HG02981 (cell line): ENCODE results near the gene METRN.
"Not testable (repeated sequence)": the region's sequence is repeated elsewhere in the genome, so short reads cannot be mapped to it uniquely, and the experiment has no call there.

ENCODE experiments used
- ATAC-seq: cut with Tn5 transposase; IDR thresholded peaks from one replicate; pipeline ENCODE4 v1.9.1; 2021; ENCODE audit warnings: mild to moderate bottlenecking, moderate library complexity; ENCODE audit not compliant: unreplicated experiment

The METRN gene

DNA sequence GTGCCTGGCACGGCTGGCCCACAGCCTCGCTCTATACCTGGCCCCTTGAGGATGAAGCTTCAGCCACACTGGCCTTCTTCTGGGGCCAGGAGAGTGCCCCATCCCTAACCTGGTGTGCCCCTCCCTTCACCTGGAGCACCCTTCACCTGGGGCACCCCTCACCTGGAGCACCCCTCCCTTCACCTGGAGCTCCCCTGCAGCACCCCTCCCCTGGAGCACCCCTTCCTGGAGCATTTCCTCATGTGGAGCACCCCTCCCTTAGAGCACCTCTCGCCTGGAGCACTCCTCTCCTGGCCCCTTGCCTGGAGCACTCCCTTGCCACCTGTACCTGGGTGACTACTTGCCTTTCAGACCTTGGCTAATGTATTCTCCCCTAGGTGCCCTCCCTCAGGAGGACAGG lies 6.9 kb upstream of the METRN start:
- ATAC-seq: no peak

DNA sequence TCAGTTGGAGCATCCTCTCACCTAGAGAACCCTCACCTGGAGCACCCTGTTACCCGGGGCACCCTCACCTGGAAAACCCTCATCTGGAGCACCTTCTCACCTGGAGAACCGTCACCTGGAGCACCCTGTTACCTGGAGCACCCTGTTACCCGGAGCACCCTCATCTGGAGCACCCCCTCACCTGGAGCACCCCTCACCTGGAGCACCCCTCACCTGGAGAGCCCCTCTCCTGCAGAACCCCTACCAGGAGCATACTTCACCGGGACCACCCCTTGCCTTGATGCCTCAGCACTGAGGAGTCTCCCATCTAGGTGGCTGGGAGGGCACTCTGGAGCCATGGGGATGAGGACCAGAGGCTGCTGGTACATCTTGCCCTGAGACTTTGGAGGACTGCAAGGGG lies 6.0 kb upstream of the METRN start:
- no peak for ATAC-seq

DNA sequence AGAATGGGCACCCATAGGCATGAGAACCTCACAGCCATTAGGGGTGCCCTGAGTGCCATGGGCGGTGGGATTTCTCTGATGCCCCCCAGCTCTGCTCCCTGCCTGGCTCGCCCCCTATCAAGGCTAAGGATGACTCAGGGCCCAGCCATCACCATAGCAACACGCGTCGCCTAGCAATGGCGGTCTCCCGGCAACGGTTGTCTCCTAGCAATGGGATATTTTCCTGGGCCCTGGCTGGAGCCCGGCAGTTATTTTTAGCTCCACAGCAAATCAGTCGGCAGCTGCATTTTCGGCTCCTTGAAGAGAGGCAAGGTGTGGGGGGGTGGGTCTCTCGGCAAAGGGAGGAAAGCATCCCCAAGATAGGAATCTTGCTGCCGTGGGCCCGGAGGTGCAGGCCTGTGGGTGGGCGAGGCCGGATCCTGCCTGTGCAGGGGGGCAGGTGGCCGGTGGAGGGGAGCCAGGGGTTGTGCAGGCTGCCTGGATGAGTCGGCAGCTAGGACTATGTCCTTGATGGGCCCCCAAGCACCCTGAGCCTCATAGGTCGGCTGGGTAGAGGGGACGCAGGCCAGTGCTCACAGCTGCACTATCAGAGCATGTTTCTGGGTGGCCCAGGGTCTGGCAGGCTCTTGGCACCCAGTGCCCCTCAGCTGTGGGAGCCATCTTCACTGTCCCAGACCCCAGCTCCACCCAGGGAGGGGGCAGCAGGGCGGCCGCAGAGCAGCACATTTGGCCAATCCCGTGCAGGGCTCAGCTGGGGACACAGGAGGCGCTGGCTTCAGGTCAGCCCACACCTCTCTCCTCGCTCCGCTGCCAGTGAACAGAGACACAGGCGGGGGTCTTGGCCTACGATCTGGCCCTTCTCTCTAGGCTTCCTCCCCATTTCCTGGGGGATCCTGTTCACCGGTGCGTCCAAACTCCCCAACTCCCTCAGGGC lies 5.1 kb upstream of the METRN start:
- no peak for ATAC-seq

DNA sequence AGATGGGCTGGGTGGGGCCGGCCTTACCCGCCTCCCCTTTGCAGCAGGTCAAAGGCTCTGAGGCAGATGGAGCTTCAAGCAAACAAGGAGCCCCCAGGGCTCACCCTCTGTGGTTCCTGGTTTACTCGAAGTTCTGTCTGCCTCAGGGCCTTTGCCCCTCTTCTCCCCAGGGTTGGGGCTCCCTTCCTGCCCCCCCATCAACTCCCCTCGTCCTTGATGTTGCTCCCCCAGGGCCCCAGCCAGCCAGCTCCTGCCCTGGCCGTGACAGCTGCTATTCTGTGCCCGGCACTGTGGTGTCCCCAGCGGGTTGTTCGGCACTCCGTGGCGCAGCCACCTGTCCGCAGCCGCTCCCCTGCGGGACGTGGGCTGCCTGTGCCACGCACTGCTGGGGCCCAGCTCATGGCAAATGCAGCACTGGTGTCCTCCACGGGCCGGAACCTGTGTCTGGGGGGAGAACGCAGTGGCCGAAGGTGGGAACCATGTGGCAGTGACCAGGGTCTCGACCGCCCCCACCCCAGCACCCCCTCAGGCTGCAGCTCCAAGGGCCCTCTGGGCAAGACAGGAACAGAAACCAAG lies 4.3 kb upstream of the METRN start:
- no peak for ATAC-seq

DNA sequence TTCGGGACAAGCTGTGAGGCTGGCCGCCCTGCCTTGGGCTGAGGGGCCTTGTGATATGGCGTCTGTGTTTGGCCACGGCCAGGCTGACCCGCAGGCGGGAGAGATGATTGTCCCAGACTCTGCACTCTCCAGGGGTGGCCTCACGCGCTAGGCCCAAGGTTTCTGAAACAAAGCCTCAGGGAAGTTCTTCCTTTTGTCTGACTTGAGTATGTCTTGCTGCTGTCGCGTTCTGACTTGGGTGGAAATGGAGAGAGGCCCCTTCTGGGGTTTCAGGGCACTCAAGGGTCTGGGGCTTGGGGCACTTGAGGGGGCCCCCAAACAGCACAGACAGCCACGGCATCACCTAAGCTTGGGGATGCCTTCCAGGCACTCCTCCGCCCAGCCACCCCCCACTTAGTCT lies 3.8 kb upstream of the METRN start:
- ATAC-seq: no peak

DNA sequence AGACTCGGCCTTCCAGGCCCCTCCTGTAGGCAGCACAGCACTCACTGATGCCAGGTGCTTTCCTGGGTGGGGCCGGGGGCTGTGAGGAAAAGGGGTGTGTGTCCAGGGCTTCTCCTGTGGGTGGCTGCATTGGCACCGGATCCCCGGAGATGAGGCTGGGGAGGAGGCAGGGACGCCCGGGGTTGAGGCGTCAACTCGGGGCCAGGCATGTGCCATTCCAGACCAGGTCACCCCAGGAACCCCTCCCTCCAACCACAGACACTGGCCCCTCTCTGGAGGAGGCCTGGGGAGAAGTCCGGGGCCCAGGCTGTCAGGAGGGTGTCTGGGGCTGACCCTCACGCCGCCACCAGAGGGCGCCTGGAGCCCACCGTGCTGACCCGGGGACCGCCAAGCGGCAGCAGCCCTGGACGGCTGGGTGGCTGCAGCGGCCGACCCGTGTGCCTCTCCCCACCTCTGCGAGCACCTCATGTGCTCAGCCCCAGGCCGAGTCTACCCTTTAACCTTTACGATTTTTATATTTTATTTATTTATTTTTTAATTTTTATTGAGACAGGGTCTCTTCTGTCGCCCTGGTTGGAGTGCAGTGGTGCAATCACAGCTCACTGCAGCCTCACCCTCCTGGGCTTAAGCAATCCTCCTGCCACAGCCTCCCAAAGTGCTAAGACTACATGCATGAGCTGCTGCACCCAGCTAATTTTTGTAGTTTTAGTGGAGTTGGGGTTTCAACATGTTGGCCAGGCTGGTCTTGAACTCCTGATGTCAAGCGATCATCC lies 3.2 kb upstream of the METRN start:
- no peak for ATAC-seq

DNA sequence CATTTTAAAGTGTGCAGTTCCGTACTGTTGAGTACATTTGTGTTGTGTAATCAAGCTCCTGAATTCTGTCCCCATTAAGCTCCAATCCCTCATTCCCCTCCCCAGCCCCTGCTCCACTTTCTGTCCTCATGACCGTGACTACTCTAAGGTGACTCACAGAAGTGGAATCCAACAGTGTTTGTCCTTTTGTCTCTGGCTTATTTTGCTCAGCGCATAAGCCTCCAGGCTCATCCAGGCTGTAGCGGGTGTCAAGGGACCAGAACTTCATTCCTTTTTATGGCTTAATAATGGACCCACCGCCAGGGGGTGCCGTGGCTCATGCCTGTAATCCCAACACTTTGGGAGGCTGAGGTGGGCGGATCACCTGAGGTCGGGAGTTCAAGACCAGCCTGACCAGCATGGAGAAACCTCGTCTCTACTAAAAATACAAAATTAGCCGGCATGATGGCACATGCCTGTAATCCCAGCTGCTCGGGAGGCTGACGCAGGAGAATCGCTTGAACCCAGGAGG lies 2.1 kb upstream of the METRN start:
- not testable (repeated sequence) for ATAC-seq

DNA sequence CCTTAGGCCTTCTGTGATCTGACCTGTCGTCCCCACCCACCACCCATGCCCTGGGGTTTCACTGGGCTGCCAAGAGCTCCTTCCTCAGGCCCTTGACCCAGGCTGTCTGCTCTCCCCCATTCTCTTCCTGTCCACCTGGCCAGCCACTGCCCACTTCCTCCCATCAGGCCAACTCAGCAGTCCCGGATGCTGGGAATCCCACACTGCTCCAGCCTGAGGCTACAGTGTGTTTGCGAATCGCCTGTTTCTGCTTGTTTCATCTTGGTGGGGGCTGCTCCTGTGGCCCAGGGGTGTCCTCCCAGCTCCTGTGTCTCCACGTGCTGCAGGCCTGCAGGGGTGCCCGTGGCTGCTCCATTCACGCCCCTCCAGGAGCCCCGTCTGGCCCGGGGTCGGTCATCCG lies 839 bp upstream of the METRN start:
- no peak for ATAC-seq

DNA sequence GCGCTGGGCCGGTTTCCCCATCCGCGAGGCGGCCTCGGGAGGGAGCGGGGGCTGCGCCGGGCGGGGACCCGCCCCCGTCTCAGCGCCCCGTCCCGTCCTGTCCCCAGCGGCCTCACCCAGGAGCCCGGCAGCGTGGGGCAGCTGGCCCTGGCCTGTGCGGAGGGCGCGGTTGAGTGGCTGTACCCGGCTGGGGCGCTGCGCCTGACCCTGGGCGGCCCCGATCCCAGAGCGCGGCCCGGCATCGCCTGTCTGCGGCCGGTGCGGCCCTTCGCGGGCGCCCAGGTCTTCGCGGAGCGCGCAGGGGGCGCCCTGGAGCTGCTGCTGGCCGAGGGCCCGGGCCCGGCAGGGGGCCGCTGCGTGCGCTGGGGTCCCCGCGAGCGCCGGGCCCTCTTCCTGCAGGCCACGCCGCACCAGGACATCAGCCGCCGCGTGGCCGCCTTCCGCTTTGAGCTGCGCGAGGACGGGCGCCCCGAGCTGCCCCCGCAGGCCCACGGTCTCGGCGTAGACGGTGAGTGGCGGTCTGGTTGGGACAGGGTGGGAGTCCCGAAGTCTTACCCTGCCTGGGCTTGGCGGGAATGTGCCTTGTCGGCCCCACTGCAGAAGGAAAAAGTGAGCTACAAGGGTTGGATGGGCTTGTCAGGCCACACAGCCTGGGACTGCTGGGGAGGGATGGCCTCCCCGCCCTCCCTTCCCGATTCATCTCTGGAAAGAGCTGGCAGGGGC lies 720 bp downstream of the METRN start:
- ATAC-seq: no peak

DNA sequence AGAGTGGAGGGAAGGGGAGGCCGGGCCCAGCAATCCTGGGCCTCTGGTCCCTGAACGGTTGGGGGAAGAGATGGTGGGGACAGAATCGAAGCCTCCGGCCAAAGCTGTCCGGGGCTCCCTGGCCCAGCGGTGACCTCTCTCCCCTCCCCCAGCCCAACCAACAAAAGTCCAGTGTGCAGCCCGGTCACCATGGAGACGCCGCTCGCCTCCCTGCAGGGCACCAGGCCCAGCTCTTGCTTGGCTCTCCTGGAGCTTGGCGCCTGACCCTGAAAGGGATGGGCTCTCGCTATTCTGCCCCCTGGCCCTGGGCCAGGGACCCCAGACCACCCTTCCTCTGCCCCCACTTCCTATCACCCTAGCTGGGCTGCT lies 1.3 kb downstream of the METRN start:
- ATAC-seq: no peak

DNA sequence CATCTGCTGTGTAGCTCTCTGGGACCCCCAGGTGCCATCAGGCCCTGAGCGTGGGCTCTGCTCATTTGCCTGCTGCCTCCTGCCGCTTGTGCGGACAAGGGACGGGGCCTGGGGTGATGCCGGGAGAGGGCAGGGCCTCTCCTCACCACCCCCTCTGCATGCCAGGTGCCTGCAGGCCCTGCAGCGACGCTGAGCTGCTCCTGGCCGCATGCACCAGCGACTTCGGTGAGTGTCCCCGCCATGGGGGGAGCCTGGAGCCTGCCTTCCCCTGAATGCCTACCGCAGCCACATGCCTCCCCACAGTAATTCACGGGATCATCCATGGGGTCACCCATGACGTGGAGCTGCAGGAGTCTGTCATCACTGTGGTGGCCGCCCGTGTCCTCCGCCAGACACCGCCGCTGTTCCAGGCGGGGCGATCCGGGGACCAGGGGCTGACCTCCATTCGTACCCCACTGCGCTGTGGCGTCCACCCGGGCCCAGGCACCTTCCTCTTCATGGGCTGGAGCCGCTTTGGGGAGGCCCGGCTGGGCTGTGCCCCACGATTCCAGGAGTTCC lies 1.9 kb downstream of the METRN start:
- ATAC-seq: no peak

DNA sequence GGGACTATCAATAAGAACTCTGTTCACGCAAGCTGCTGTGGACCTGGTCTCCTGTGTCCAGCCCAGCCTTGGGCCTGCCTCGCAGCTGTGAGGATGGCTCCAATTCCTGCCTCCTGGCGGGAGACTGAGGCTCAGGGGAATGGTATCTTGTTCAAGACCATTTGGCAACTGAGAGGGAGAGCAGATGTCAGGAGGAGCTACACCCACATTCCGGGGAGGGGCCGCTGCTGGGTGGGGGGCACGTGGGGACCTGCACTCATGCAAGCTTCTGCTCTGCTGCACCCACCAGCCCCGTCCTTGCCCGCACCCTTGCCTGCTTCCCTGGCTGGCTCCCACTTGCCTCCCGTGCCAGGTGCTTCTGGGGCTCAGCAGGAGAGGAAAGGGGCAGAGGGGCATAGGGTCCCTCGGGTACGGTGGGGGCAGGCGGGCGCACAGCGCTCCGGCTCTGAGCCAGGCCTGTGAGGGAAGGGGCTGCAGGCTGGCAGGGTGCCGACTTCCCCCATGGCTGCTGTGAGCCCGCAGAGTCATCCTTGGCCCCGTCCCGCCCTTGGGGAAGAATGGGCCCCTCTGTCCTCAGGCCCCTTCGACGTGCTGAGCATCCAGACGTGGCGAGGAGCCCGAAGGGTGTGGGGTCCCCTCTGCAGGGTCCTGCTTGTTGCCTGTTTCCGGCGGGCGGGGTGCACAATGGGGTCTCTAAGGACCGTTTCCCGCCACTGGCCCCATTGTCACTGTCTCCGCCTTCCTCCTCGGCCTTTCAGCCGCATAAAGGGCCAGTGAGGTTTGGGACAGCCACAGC lies 2.7 kb downstream of the METRN start:
- ATAC-seq: no peak

DNA sequence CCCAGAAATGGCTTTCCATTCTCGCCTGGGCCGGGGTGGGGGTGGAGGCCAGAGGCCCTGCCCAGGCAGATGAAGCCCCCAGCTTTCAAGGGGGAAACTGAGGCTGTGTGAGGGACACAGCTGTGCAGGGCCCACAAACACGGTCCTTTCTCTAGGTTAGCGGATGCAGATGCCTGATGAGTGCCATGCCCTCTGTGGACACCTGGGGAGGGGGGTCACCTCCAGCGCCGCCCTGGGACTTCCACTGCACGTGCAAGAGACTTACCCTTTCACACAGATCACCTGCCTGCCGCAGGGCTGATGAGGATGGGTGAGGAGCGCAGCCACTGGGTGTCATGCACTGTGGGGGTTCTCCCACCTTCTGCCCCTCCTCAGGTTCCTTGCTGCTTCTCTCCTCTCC lies 3.5 kb downstream of the METRN start:
- ATAC-seq: no peak

DNA sequence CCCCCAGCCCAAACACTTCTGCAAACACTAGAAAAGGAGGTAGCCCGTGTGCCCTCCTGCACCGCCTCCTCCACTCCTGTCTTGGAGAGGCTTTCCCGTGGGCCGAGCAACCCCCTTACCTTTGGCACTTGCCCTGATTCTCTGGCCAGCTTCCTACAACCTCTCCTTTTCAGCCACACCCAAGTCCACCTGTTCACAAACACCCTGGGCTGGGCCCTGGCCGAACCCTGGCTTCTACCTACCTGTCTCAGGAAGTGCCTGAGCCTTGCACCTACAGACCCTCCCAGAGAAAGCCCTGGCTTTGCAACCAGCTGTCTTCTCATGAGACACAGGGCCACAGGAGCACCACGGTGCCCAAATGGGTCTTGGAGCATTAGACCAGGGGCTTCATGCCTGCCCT lies 4.0 kb downstream of the METRN start:
- no peak for ATAC-seq

DNA sequence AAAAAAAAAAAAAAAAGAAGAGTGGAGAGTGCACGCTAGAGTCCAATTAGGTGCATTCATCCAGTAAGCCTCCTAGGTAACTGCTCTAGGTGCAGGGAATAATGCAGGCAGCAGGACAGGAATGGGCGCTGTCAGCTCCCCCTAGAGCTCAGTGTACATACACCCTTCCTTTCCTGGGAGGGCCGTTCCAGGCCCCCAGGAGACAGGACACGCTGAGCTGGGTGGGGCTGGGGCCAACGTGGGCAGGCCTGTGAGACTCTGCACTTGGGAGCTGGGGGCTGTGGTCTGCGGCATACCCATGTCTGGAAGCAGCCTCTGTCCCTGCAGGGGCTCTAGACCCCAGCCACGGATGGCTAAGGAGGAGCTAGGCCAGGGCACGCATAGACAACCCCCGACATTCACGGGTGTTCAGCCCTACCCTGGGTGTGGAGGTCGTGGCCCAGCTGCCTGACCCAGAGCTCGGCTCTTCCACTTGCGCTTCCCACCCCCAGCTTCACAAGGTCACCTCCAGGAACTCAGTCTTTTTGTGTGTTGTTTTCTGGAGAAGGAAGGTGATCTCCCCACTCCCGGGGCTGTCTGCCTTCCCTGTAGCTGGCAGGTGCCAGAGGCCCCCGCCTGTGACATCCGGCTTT lies 5.0 kb downstream of the METRN start:
- ATAC-seq: no peak

DNA sequence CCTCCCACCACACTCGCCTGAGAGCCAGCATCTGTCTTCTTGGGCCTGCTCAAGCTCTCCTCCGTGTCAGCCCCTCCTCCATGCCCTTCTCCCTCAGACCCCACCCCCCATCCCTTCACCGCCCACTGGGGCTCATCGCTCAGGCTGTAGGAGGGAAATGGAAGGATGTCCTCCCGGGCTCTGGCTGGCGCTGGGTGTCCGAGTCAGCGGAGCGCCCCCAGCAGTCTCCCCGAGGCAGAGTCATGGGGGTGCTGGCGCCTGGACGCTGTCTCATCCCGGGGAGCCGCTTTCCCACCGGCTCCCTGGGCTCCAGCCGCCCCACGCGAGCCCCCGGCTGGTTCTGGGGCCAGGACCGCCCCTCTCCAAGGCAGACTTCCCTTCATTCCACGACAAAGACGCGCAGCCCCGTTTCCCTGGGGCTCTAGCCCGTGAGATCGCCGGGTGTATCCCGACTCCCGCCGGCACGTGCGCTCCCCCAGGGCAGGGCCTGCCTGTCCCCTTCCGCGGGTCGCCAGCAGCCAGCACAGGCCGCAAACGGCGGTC lies 5.6 kb downstream of the METRN start:
- ATAC-seq: peak; percentile 20

DNA sequence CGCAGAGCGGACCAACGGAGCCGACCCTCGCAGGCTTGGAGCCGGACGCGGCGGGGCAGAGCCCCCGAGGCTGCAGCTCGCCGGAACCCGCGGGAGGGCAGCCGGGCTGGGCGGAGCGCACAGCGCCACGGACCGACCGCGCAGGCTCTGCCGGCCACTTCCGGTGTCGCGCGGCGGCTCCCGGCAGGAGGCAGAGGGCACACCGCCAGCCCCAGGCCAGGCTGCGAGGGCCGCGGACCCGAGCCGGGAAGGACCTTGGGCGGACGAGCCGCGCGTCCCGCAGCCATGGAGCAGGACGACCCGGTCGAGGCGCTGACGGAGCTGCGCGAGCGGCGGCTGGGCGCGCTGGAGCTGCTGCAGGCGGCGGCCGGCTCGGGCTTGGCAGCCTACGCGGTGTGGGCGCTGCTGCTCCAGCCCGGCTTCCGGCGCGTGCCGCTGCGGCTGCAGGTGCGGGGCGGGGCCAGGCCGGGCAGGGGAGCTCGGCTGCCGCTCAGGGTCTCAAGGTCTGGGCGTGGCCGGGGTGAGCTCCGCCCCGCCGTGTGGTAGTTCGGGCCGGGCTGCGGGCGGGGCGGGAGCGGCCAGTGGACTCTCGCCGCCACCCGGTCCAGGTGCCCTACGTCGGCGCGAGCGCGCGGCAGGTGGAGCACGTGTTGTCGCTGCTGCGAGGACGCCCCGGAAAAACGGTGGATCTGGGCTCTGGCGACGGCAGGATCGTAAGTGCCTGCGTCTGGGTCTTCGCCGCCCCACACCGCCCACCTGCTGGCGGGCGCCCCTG lies 6.3 kb downstream of the METRN start, which contains the start of gene ANTKMT:
ANTKMT (plus strand) TSS at position 157 of the 775 bp plus-strand sequence; CDS start at position 286, 129 bp downstream.
- peak; percentile 74 for ATAC-seq
